K562 (cell line): ENCODE data around the gene RGL2. TPM values are rescaled to one million over a fixed set of nuclear protein-coding genes. Genes with fewer than 3 reads are reported as not detected.
A peak's percentile ranks its signal among the peaks of the same experiment; 100 is the strongest.

Experiments
- ARHGAP35 ChIP-seq: fragments of 450-650 bp; IDR thresholded peaks from 2 replicates; pipeline ENCODE4 v1.6.1; 2018; ENCODE audit not compliant: partially characterized antibody
- BDP1 ChIP-seq: IDR thresholded peaks from 3 replicates; pipeline ENCODE4 v1.6.1; 2011; ENCODE audit not compliant: insufficient read length, insufficient read depth
- DMBX1 ChIP-seq: fragments of 250-450 bp; sonication (Bioruptor Pico); IDR thresholded peaks from 2 replicates; pipeline ENCODE4 v1.8.0; 2022; ENCODE audit warnings: inconsistent platforms, mild to moderate bottlenecking, moderate library complexity, borderline replicate concordance
- ESRRA ChIP-seq: fragments of 450-650 bp; IDR thresholded peaks from 2 replicates; pipeline ENCODE4 v1.6.1; 2014; ENCODE audit warnings: low read depth, mild to moderate bottlenecking, moderate library complexity, borderline replicate concordance
- HCFC1 ChIP-seq: IDR thresholded peaks from 2 replicates; pipeline ENCODE4 v1.6.1; 2012; ENCODE audit warnings: low read depth, low read length, improper control_type of control experiment
- HMG20B ChIP-seq: fragments of 250-450 bp; sonication (Bioruptor Pico); IDR thresholded peaks from 2 replicates; pipeline ENCODE4 v1.5.0; 2021; ENCODE audit warnings: mild to moderate bottlenecking
- HSF4 ChIP-seq: fragments of 250-450 bp; sonication (Bioruptor Pico); IDR thresholded peaks from 2 replicates; pipeline ENCODE4 v2.1.2; 2022; ENCODE audit warnings: mild to moderate bottlenecking, moderate library complexity, borderline replicate concordance
- SPI1 ChIP-seq: IDR thresholded peaks from 2 replicates; pipeline ENCODE4 v1.6.1; 2011; ENCODE audit warnings: low read depth, low read length, control low read depth, borderline replicate concordance
- TEAD4 ChIP-seq, 2 experiments: sonication (generic) in 1 of 2; formaldehyde crosslinking in 1 of 2; IDR thresholded peaks; 2 replicates each; pipeline versions ENCODE4 v1.6.1 to v1.8.0; 2012 to 2022; ENCODE audit warnings: borderline replicate concordance in 1 of 2, inconsistent platforms in 1 of 2, low read length in 1 of 2, mild to moderate bottlenecking in 1 of 2, missing genetic modification reagents in 1 of 2
- YBX1 ChIP-seq: fragments of 450-650 bp; IDR thresholded peaks from 2 replicates; pipeline ENCODE4 v1.7.1; 2016; ENCODE audit warnings: mild to moderate bottlenecking
- ZKSCAN3 ChIP-seq: fragments of 250-450 bp; sonication (Bioruptor Pico); IDR thresholded peaks from 2 replicates; pipeline ENCODE4 v1.4.0; 2020
- ZNF263 ChIP-seq: sonication (generic); formaldehyde crosslinking; IDR thresholded peaks from 2 replicates; pipeline ENCODE4 v1.8.0; 2022; ENCODE audit warnings: mild to moderate bottlenecking, missing genetic modification reagents, borderline replicate concordance
- ZNF354B ChIP-seq: fragments of 250-450 bp; sonication (Bioruptor Pico); IDR thresholded peaks from 2 replicates; pipeline ENCODE4 v1.4.0; 2020
- polyA plus RNA-seq, 8 experiments: library from polyadenylated mRNA; depleted of rRNA in 4 of 8; stranded (reverse) in 5 of 8; unstranded in 3 of 8; fragments of >200 nt; fragmentation: Nextera tagmentation in 2 of 8; fragmentation: Illumina TruSeq in 1 of 8; extraction: Ambion mirVana in 2 of 8; extraction: Trizol in 1 of 8; gene quantifications; 2 replicates each; pipeline versions ENCODE4 v1.2.1 to v1.2.3, GENCODE V29; 2011 to 2014; ENCODE audit warnings: inconsistent platforms in 1 of 8, missing spikeins in 1 of 8
- total RNA-seq, 7 experiments: library from RNA; depleted of rRNA in 6 of 7; stranded (reverse); fragments of >200 nt in 6 of 7; fragmentation: Illumina TruSeq in 2 of 7; extraction: Trizol in 2 of 7; gene quantifications; 2 replicates each; pipeline versions ENCODE4 v1.2.1 to v1.2.3, GENCODE V29; 2011 to 2021; ENCODE audit warnings: low replicate concordance in 1 of 7
- TF ChIP-seq, protein P1 (sequence below): sonication (generic); formaldehyde crosslinking; IDR thresholded peaks from 2 replicates; pipeline ENCODE4 v1.8.1; 2022; ENCODE audit warnings: missing genetic modification reagents
- TF ChIP-seq, protein P2 (sequence below): fragments of 150-350 bp; IDR thresholded peaks from 2 replicates; pipeline ENCODE4 v1.6.1; 2014; ENCODE audit warnings: low read depth, mild to moderate bottlenecking, low read length, borderline replicate concordance
- TF ChIP-seq, protein P3 (sequence below): fragments of 250-450 bp; sonication (Bioruptor Pico); IDR thresholded peaks from 2 replicates; pipeline ENCODE4 v1.5.1; 2021; ENCODE audit warnings: mild to moderate bottlenecking
- TF ChIP-seq, protein P4 (sequence below), 2 experiments: fragments of 250-450 bp in 1 of 2; fragments of 450-650 bp in 1 of 2; sonication (Bioruptor Pico) in 1 of 2; IDR thresholded peaks; 2 replicates each; pipeline versions ENCODE4 v1.6.1 to v1.8.0; 2016 to 2021; ENCODE audit warnings: mild to moderate bottlenecking in 2 of 2, moderate library complexity in 2 of 2, missing compliant biosample characterization in 1 of 2, missing genetic modification characterization in 1 of 2
- TF ChIP-seq, protein P5 (sequence below): fragments of 150-350 bp; conservative IDR thresholded peaks from 2 replicates; pipeline ENCODE4 v1.6.1; 2014; ENCODE audit warnings: low read length

RGL2 gene
- total and polyA plus RNA-seq, 9 of the 15 experiments (the other 6 are each of a cell fraction or from before 2014, with no cell fraction given): 1.8 to 57.1 (median 19.5) TPM

DNA sequence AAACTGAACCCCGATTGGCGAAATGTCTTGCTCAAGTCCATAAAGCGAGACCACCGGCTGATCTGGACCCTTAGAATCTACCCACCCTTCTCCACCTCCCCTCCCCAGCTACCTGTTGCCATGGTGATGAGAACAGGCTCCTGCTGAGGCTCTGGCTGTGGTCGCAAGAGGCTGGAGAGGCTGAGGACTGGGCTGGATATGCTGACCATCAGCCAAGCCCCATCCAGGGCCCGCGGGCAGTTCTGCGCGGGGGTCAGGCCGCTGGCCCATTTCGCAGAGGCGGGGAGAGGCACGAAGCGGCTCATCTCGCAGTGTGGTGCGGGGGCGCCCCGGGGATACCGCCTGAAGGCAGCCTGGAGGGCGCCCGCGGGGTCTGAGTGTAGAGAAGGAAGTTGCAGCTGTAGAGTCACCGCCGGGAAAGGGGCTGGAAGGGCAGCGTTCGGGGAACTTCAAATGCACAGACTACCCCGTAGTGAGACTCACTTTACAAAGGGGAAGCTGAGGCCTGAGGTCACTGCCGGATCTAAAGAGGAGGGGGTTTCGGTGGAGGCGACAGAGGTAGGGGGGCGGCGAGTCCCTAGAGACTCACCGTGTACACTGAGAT lies 14.5 kb upstream of the RGL2 start (continued):
- TF ChIP-seq, protein P1, sequence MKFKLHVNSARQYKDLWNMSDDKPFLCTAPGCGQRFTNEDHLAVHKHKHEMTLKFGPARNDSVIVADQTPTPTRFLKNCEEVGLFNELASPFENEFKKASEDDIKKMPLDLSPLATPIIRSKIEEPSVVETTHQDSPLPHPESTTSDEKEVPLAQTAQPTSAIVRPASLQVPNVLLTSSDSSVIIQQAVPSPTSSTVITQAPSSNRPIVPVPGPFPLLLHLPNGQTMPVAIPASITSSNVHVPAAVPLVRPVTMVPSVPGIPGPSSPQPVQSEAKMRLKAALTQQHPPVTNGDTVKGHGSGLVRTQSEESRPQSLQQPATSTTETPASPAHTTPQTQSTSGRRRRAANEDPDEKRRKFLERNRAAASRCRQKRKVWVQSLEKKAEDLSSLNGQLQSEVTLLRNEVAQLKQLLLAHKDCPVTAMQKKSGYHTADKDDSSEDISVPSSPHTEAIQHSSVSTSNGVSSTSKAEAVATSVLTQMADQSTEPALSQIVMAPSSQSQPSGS: no peak
- TF ChIP-seq, protein P2, sequence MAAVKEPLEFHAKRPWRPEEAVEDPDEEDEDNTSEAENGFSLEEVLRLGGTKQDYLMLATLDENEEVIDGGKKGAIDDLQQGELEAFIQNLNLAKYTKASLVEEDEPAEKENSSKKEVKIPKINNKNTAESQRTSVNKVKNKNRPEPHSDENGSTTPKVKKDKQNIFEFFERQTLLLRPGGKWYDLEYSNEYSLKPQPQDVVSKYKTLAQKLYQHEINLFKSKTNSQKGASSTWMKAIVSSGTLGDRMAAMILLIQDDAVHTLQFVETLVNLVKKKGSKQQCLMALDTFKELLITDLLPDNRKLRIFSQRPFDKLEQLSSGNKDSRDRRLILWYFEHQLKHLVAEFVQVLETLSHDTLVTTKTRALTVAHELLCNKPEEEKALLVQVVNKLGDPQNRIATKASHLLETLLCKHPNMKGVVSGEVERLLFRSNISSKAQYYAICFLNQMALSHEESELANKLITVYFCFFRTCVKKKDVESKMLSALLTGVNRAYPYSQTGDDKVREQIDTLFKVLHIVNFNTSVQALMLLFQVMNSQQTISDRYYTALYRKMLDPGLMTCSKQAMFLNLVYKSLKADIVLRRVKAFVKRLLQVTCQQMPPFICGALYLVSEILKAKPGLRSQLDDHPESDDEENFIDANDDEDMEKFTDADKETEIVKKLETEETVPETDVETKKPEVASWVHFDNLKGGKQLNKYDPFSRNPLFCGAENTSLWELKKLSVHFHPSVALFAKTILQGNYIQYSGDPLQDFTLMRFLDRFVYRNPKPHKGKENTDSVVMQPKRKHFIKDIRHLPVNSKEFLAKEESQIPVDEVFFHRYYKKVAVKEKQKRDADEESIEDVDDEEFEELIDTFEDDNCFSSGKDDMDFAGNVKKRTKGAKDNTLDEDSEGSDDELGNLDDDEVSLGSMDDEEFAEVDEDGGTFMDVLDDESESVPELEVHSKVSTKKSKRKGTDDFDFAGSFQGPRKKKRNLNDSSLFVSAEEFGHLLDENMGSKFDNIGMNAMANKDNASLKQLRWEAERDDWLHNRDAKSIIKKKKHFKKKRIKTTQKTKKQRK: no peak
- TF ChIP-seq DMBX1 (CRISPR knock-in tag) (0 out of 2 replicates have a peak, but pooled peaks have one; percentile 21), ZKSCAN3 (CRISPR knock-in tag) (no peak), SPI1 (0 out of 2 replicates have a peak, but pooled peaks have one; percentile 28), HSF4 (CRISPR knock-in tag) (no peak), ESRRA (peak; percentile 30), HCFC1 (no peak; the same call in 1 of the 2 replicates), TEAD4 (IDR thresholded peaks at IDR 0.05; ENCODE audit: low read length) (no peak), TEAD4 (CRISPR knock-in tag; IDR thresholded peaks at IDR 0.05; ENCODE audit: borderline replicate concordance) (no peak), ZNF354B (CRISPR knock-in tag) (no peak), ARHGAP35 (no peak), HMG20B (CRISPR knock-in tag) (no peak), YBX1 (no peak), BDP1 (no peak), ZNF263 (CRISPR knock-in tag) (no peak)
- TF ChIP-seq, protein P3, sequence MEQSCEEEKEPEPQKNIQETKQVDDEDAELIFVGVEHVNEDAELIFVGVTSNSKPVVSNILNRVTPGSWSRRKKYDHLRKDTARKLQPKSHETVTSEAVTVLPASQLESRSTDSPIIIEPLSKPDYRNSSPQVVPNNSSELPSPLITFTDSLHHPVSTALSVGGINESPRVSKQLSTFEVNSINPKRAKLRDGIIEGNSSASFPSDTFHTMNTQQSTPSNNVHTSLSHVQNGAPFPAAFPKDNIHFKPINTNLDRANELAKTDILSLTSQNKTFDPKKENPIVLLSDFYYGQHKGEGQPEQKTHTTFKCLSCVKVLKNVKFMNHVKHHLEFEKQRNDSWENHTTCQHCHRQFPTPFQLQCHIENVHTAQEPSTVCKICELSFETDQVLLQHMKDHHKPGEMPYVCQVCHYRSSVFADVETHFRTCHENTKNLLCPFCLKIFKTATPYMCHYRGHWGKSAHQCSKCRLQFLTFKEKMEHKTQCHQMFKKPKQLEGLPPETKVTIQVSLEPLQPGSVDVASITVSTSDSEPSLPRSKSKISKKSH (CRISPR knock-in tag): no peak
- TF ChIP-seq, protein P4, sequence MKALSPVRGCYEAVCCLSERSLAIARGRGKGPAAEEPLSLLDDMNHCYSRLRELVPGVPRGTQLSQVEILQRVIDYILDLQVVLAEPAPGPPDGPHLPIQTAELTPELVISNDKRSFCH (CRISPR knock-in tag; IDR thresholded peaks at IDR 0.05): no peak
- TF ChIP-seq, protein P4 (tag; IDR thresholded peaks at IDR 0.05): 0 out of 2 replicates have a peak, but pooled peaks have one; percentile 24
- TF ChIP-seq, protein P5, sequence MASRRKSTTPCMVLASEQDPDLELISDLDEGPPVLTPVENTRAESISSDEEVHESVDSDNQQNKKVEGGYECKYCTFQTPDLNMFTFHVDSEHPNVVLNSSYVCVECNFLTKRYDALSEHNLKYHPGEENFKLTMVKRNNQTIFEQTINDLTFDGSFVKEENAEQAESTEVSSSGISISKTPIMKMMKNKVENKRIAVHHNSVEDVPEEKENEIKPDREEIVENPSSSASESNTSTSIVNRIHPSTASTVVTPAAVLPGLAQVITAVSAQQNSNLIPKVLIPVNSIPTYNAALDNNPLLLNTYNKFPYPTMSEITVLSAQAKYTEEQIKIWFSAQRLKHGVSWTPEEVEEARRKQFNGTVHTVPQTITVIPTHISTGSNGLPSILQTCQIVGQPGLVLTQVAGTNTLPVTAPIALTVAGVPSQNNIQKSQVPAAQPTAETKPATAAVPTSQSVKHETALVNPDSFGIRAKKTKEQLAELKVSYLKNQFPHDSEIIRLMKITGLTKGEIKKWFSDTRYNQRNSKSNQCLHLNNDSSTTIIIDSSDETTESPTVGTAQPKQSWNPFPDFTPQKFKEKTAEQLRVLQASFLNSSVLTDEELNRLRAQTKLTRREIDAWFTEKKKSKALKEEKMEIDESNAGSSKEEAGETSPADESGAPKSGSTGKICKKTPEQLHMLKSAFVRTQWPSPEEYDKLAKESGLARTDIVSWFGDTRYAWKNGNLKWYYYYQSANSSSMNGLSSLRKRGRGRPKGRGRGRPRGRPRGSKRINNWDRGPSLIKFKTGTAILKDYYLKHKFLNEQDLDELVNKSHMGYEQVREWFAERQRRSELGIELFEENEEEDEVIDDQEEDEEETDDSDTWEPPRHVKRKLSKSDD: no peak
